K562 (cell line): ENCODE measurements around the gene EME1. TPM values are rescaled to one million over a fixed set of nuclear protein-coding genes. Genes with fewer than 3 reads are reported as not detected.

Experiments used
- ATAC-seq: fragments of 200-7000 bp; cut with Tn5 transposase; 3 replicates; pipeline ENCODE4 v1.9.1; 2020; ENCODE audit warnings: moderate library complexity
- BruUV-seq: library from RNA; stranded (reverse); fragments of 400-500 nt; replicated peaks from 2 replicates; lab custom pipeline; 2021; lab: Mats Ljungman, UMichigan
- CTCF ChIA-PET: fragments of 300-600 bp; formaldehyde crosslinking; extraction: SDS; loops from one replicate; lab custom pipeline; 2021; ENCODE audit warnings: low intra/inter-chr PET ratio; lab: Yijun Ruan, JAX
- POLR2A ChIA-PET: fragments of 300-600, 350-650 bp; sonication (Branson Sonifier 250); formaldehyde crosslinking; extraction: SDS; loops from one replicate; lab custom pipeline; 2021; ENCODE audit warnings: antibody characterized with exemption, inconsistent platforms; lab: Yijun Ruan, JAX
- DNase-seq, 4 experiments: peaks; one replicate each; pipeline versions ENCODE4 v3.0.0 to v3.0.0-alpha.2; 2011 to 2018; ENCODE audit warnings: low spot score in 3 of 4, mixed read lengths in 3 of 4; ENCODE audit errors: extremely low read depth in 1 of 4
- FAIRE-seq: peaks from 2 replicates; lab custom pipeline; 2011; peaks lifted over from hg19 to GRCh38; lab: Jason Lieb, UNC
- H2AFZ ChIP-seq: 2 replicates; pipeline ENCODE4 v1.6.0; 2011; ENCODE audit warnings: low read depth, low read length, control low read depth, inconsistent platforms
- H3K27ac ChIP-seq: fragments of 200-600 bp; 3 replicates; pipeline ENCODE4 v1.8.0; 2011; ENCODE audit warnings: low read depth, mild to moderate bottlenecking, control low read depth, inconsistent platforms, low read length, moderate library complexity, mixed read lengths; ENCODE audit errors: extremely low read depth
- H3K27me3 ChIP-seq, 2 experiments: fragments of 300-600 bp in 1 of 2; 2 replicates in 1 of 2; 3 replicates in 1 of 2; pipeline versions ENCODE4 v1.6.0 to v1.8.0; 2011; ENCODE audit warnings: inconsistent platforms in 2 of 2, low read length in 2 of 2, mild to moderate bottlenecking in 1 of 2, mixed read lengths in 1 of 2, moderate library complexity in 1 of 2; ENCODE audit not compliant: control insufficient read depth in 2 of 2, insufficient read depth in 2 of 2
- H3K36me3 ChIP-seq: fragments of 300-600 bp; 3 replicates; pipeline ENCODE4 v1.8.0; 2011; ENCODE audit warnings: mild to moderate bottlenecking, low read length, inconsistent platforms; ENCODE audit not compliant: control insufficient read depth, insufficient read depth
- H3K4me1 ChIP-seq, 2 experiments: fragments of 200-600 bp in 1 of 2; replicated peaks in 1 of 2; 2 replicates in 1 of 2; 3 replicates in 1 of 2; pipeline versions ENCODE4 v1.5.1 to v1.8.0; 2011; ENCODE audit warnings: inconsistent platforms in 2 of 2, low read length in 2 of 2, mild to moderate bottlenecking in 1 of 2, mixed read lengths in 1 of 2, moderate library complexity in 1 of 2; ENCODE audit not compliant: control insufficient read depth in 2 of 2, insufficient read depth in 2 of 2
- H3K4me2 ChIP-seq: 2 replicates; pipeline ENCODE4 v1.6.1; 2011; ENCODE audit warnings: low read length, control low read depth, inconsistent platforms, mixed read lengths; ENCODE audit not compliant: insufficient read depth
- H3K4me3 ChIP-seq: fragments of 200-600 bp; sonication (generic), shearing (Covaris generic); 2 replicates; pipeline ENCODE4 v1.5.1; 2016; ENCODE audit warnings: control low read depth, inconsistent platforms
- H3K79me2 ChIP-seq: fragments of 200-600 bp; 3 replicates; pipeline ENCODE4 v1.8.0; 2011; ENCODE audit warnings: low read length, inconsistent platforms; ENCODE audit not compliant: control insufficient read depth, insufficient read depth
- H3K9ac ChIP-seq, 2 experiments: 2 replicates each; pipeline versions ENCODE4 v1.6.0 to v1.6.1; 2011; ENCODE audit warnings: low read depth in 2 of 2, low read length in 2 of 2, control low read depth in 1 of 2, inconsistent platforms in 1 of 2, mild to moderate bottlenecking in 1 of 2, mixed read lengths in 1 of 2; ENCODE audit not compliant: insufficient read depth in 1 of 2
- H3K9me1 ChIP-seq: one replicate; pipeline ENCODE4 v1.6.0; 2011; ENCODE audit warnings: inconsistent platforms, mild to moderate bottlenecking, low read length, moderate library complexity; ENCODE audit not compliant: control insufficient read depth, insufficient read depth
- H3K9me3 ChIP-seq: replicated peaks from 2 replicates; pipeline ENCODE4 v1.5.1; 2011; ENCODE audit warnings: low read depth, low read length, inconsistent platforms; ENCODE audit not compliant: control insufficient read depth, insufficient read depth
- H4K20me1 ChIP-seq: replicated peaks from 2 replicates; pipeline ENCODE4 v1.6.1; 2011; ENCODE audit warnings: low read length, inconsistent platforms, mixed read lengths; ENCODE audit not compliant: control insufficient read depth, insufficient read depth
- DPF2 ChIP-seq: fragments of 450-650 bp; IDR thresholded peaks from 2 replicates; pipeline ENCODE4 v1.6.1; 2016
- ELF1 ChIP-seq: fragments of 200-800 bp; sonication (Bioruptor generic); IDR thresholded peaks from 2 replicates; pipeline ENCODE4 v1.6.1; 2016; ENCODE audit warnings: missing genetic modification characterization, missing compliant biosample characterization
- EP300 ChIP-seq: IDR thresholded peaks from 2 replicates; pipeline ENCODE4 v1.6.1; 2012; ENCODE audit warnings: low read length, improper control_type of control experiment
- KLF10 ChIP-seq: fragments of 250-450 bp; sonication (Bioruptor Pico); IDR thresholded peaks from 2 replicates; pipeline ENCODE4 v1.6.1; 2021; ENCODE audit warnings: matching md5 sums
- MEF2A ChIP-seq: IDR thresholded peaks from 2 replicates; pipeline ENCODE4 v1.6.1; 2011; ENCODE audit warnings: low read depth, mild to moderate bottlenecking, low read length, moderate library complexity; ENCODE audit not compliant: control insufficient read depth
- SETDB1 ChIP-seq: IDR thresholded peaks from one replicate; pipeline ENCODE4 v1.6.1; 2012; ENCODE audit warnings: low read length, control low read depth, inconsistent platforms
- STAT6 ChIP-seq: sonication (generic); formaldehyde crosslinking; IDR thresholded peaks from 2 replicates; pipeline ENCODE4 v1.8.1; 2023; ENCODE audit warnings: mild to moderate bottlenecking, missing genetic modification reagents
- WHSC1 ChIP-seq: IDR thresholded peaks from one replicate; pipeline ENCODE4 v1.6.1; 2012; ENCODE audit warnings: low read length, control low read depth, inconsistent platforms
- ZBTB26 ChIP-seq: fragments of 450-650 bp; formaldehyde crosslinking; IDR thresholded peaks from 2 replicates; pipeline ENCODE4 v1.4.0; 2022; ENCODE audit warnings: missing genetic modification characterization
- ZBTB7A ChIP-seq: IDR thresholded peaks from 2 replicates; pipeline ENCODE4 v1.6.1; 2011; ENCODE audit warnings: low read depth, mild to moderate bottlenecking, low read length, moderate library complexity, borderline replicate concordance; ENCODE audit not compliant: control insufficient read depth
- ZNF212 ChIP-seq: fragments of 450-650 bp; formaldehyde crosslinking; IDR thresholded peaks from 2 replicates; pipeline ENCODE4 v1.4.0; 2020; ENCODE audit warnings: mild to moderate bottlenecking
- ZNF518B ChIP-seq: fragments of 250-450 bp; sonication (Bioruptor Pico); IDR thresholded peaks from 2 replicates; pipeline ENCODE4 v1.5.0; 2021; ENCODE audit warnings: mild to moderate bottlenecking, moderate library complexity
- ZNF740 ChIP-seq, 3 experiments: fragments of 200-800 bp in 1 of 3; sonication (Bioruptor generic) in 1 of 3; sonication (generic) in 1 of 3; formaldehyde crosslinking in 1 of 3; IDR thresholded peaks; 2 replicates each; pipeline versions ENCODE4 v1.6.1 to v1.8.0; 2016 to 2022; ENCODE audit warnings: mild to moderate bottlenecking in 2 of 3, missing compliant biosample characterization in 2 of 3, missing genetic modification characterization in 2 of 3, missing genetic modification reagents in 1 of 3
- WGBS: fragments of 100-300 bp; shearing (Covaris generic); methylation state at CpG from one replicate; pipeline ENCODE4 v1.1.6; 2016; ENCODE audit warnings: low coverage, mixed read lengths; ENCODE audit not compliant: insufficient coverage; ENCODE audit errors: missing lambda C conversion rate; 5-methylcytosine and 5-hydroxymethylcytosine counted together
- in situ Hi-C: fragments of 300-500 bp; cut with MboI; formaldehyde crosslinking; loops from 4 replicates; pipeline ENCODE4 v1.15.0; 2018; ENCODE audit warnings: inconsistent platforms, mixed read lengths
- intact Hi-C: fragments of 100-400 bp; cut with micrococcal nuclease; formaldehyde crosslinking; loops from 2 replicates; pipeline ENCODE4 v1.14.2; 2022
- polyA plus RNA-seq, 8 experiments: library from polyadenylated mRNA; depleted of rRNA in 4 of 8; stranded (reverse) in 5 of 8; unstranded in 3 of 8; fragments of >200 nt; fragmentation: Nextera tagmentation in 2 of 8; fragmentation: Illumina TruSeq in 1 of 8; extraction: Ambion mirVana in 2 of 8; extraction: Trizol in 1 of 8; gene quantifications; 2 replicates each; pipeline versions ENCODE4 v1.2.1 to v1.2.3, GENCODE V29; 2011 to 2014; ENCODE audit warnings: inconsistent platforms in 1 of 8, missing spikeins in 1 of 8
- total RNA-seq, 7 experiments: library from RNA; depleted of rRNA in 6 of 7; stranded (reverse); fragments of >200 nt in 6 of 7; fragmentation: Illumina TruSeq in 2 of 7; extraction: Trizol in 2 of 7; gene quantifications; 2 replicates each; pipeline versions ENCODE4 v1.2.1 to v1.2.3, GENCODE V29; 2011 to 2021; ENCODE audit warnings: low replicate concordance in 1 of 7

EME1 gene
- total and polyA plus RNA-seq, 9 of the 15 experiments (the other 6 are each of a cell fraction or from before 2014, with no cell fraction given) = 14.6 to 44.1 (median 24.0) TPM

- Histone ChIP-seq H3K9me1 (no peaks in the 10 kb centered on the region), H2AFZ (peak overlapping the region; percentile 94), H3K27me3 (no peaks in the 10 kb centered on the region), H3K27ac (peak overlapping the region; percentile 93; the same call in 2 of the 3 replicates), H3K9me3 (no peaks in the 10 kb centered on the region), H3K9ac (peak overlapping the region; percentile 98 to 99; a peak in 3 of 4 replicates), H3K36me3 (peaks cover 34% of the 10 kb centered on the region), H3K4me3 (peak overlapping the region; percentile 87), H3K4me2 (peak overlapping the region; percentile 93), H3K79me2 (peaks cover 47% of the 10 kb centered on the region), H3K4me1 (peaks cover 21 to 29% of the 10 kb centered on the region in 2 experiments; a peak in 4 of 5 replicates), H4K20me1 (0 out of 2 replicates have a peak, but pooled peaks cover 16% of the 10 kb centered on the region)
- peak; percentile 32 to 47 (median 38) for DNase-seq
- in situ Hi-C loops = no loop called here
- ATAC-seq = peak; percentile 10; the same call in 2 of the 3 replicates
- POLR2A ChIA-PET = interaction anchor here (0.6 to 6.4 kb wide), 6 partner anchors 15 to 237 kb away, joined by 4 to 129 read pairs (median 6); no protein-coding TSS in a partner anchor
- CTCF ChIA-PET = interaction anchor here (2.5 kb wide), 1 partner anchor 81 kb away, joined by 9 read pairs; the partner anchor contains the start of gene RSAD1
- BruUV-seq = no TSS peak
- WGBS = 24% methylated on average over 7 of the region's 9 CpGs
- intact Hi-C loops = loop anchor here (2.0 kb wide), 2 partner anchors 29 to 81 kb away; partner anchors contain the start of genes ACSF2 and RSAD1
- FAIRE-seq = no peak
- TF ChIP-seq ELF1 (tag) = no peak
- TF ChIP-seq KLF10 (CRISPR knock-in tag) = no peak
- peak; percentile 77 for TF ChIP-seq ZNF740 (CRISPR knock-in tag; IDR thresholded peaks at IDR 0.05)
- peak in 1 of 2 experiments; percentile 70; a peak in 1 of 4 replicates for TF ChIP-seq ZNF740 (tag; IDR thresholded peaks at IDR 0.05)
- peak; percentile 16; the same call in 1 of the 2 replicates for TF ChIP-seq ZBTB7A
- no peak for TF ChIP-seq SETDB1
- TF ChIP-seq ZNF212 (CRISPR knock-in tag) = no peak
- TF ChIP-seq WHSC1 = no peak
- TF ChIP-seq ZBTB26 = no peak
- TF ChIP-seq STAT6 (CRISPR knock-in tag) = no peak
- no peak for TF ChIP-seq EP300
- TF ChIP-seq MEF2A = no peak
- no peak for TF ChIP-seq ZNF518B (CRISPR knock-in tag)
- TF ChIP-seq DPF2 = 0 out of 2 replicates have a peak, but pooled peaks have one; percentile 23
Measured at GRCh38 chr17:50397919-50398285, 24.9 kb downstream of the EME1 start.
